ENCODE data around the gene CDH23.

GRCh38 chr10:71487726-71488125 is 91.0 kb downstream of the CDH23 start:
- TF ChIP-seq CTCF (IDR thresholded peaks at IDR 0.05), result no peak
- no peak for TF ChIP-seq EZH2 (IDR thresholded peaks at IDR 0.05; ENCODE audit: borderline replicate concordance, insufficient read depth, low read depth, low read length, poor library complexity, severe bottlenecking)
